SK-N-SH (cell line): ENCODE results near the gene PPP3CA. TPM values are rescaled to one million over a fixed set of nuclear protein-coding genes. Genes with fewer than 3 reads are reported as not detected.

Source experiments
- CTCF ChIA-PET: fragments of 300-600, 350-600 bp; formaldehyde crosslinking; extraction: SDS; loops from one replicate; lab custom pipeline; 2021; lab: Yijun Ruan, JAX
- POLR2A ChIA-PET: fragments of 350-600 bp; sonication (Branson Sonifier 250); formaldehyde crosslinking; extraction: SDS; loops from one replicate; lab custom pipeline; 2020; ENCODE audit warnings: antibody characterized with exemption, inconsistent platforms; lab: Yijun Ruan, JAX
- DNase-seq: peaks from one replicate; pipeline ENCODE4 v3.0.0; 2012
- H2AFZ ChIP-seq: fragments of 200-600 bp; sonication (generic); 2 replicates; pipeline ENCODE4 v1.8.1; 2016; ENCODE audit warnings: antibody characterized with exemption, mild to moderate bottlenecking, low read depth
- H3F3A ChIP-seq: fragments of 200-600 bp; sonication (generic); replicated peaks from 2 replicates; pipeline ENCODE3; 2016; ENCODE audit warnings: antibody characterized with exemption, mild to moderate bottlenecking; ENCODE audit not compliant: insufficient read depth
- H3K27ac ChIP-seq, 2 experiments: fragments of 200-500 bp in 1 of 2; fragments of 200-600 bp in 1 of 2; sonication (Bioruptor generic) in 1 of 2; sonication (generic), shearing (Covaris generic) in 1 of 2; 2 replicates each; pipeline versions ENCODE4 v1.5.1 to v1.6.1; 2014 to 2016; ENCODE audit warnings: low read depth in 2 of 2, inconsistent platforms in 1 of 2, low read length in 1 of 2, mild to moderate bottlenecking in 1 of 2, mixed read lengths in 1 of 2
- H3K27me3 ChIP-seq: fragments of 200-600 bp; sonication (generic), shearing (Covaris generic); 2 replicates; pipeline ENCODE4 v1.6.1; 2016; ENCODE audit warnings: mixed run types; ENCODE audit not compliant: insufficient read depth
- H3K36me3 ChIP-seq, 2 experiments: fragments of 200-500 bp in 1 of 2; fragments of 200-600 bp in 1 of 2; sonication (Bioruptor generic) in 1 of 2; sonication (generic) in 1 of 2; replicated peaks in 1 of 2; 2 replicates each; pipeline versions ENCODE3 to v1.5.1; 2014 to 2016; ENCODE audit warnings: low read length in 1 of 2, mild to moderate bottlenecking in 1 of 2; ENCODE audit not compliant: insufficient read depth in 2 of 2, control insufficient read depth in 1 of 2
- H3K4me1 ChIP-seq, 2 experiments: fragments of 200-500 bp in 1 of 2; fragments of 200-600 bp in 1 of 2; sonication (Bioruptor generic) in 1 of 2; sonication (generic), shearing (Covaris generic) in 1 of 2; 2 replicates each; pipeline versions ENCODE4 v1.5.1 to v1.6.1; 2014 to 2016; ENCODE audit warnings: low read depth in 1 of 2, low read length in 1 of 2, mixed run types in 1 of 2; ENCODE audit not compliant: insufficient read depth in 2 of 2, control insufficient read depth in 1 of 2
- H3K4me2 ChIP-seq: fragments of 200-600 bp; sonication (generic), shearing (Covaris generic); 2 replicates; pipeline ENCODE4 v1.6.1; 2017; ENCODE audit warnings: mixed run types
- H3K4me3 ChIP-seq, 2 experiments: fragments of 200-500 bp in 1 of 2; fragments of 200-600 bp in 1 of 2; sonication (Bioruptor generic) in 1 of 2; sonication (generic), shearing (Covaris generic) in 1 of 2; 2 replicates each; pipeline versions ENCODE4 v1.5.1 to v1.8.1; 2014 to 2016; ENCODE audit warnings: low read depth in 2 of 2, inconsistent platforms in 1 of 2, low read length in 1 of 2, mild to moderate bottlenecking in 1 of 2, mixed read lengths in 1 of 2, moderate library complexity in 1 of 2
- H3K79me2 ChIP-seq: fragments of 200-600 bp; sonication (generic); 2 replicates; pipeline ENCODE4 v1.8.1; 2017; ENCODE audit warnings: mild to moderate bottlenecking; ENCODE audit not compliant: insufficient read depth
- H3K9ac ChIP-seq: fragments of 200-600 bp; sonication (generic); 2 replicates; pipeline ENCODE4 v1.6.1; 2017; ENCODE audit warnings: mixed run types
- H3K9me2 ChIP-seq: fragments of 200-600 bp; sonication (generic); 2 replicates; pipeline ENCODE4 v1.6.1; 2017; ENCODE audit warnings: mixed run types
- H3K9me3 ChIP-seq: fragments of 200-600 bp; sonication (generic); 2 replicates; pipeline ENCODE4 v1.6.1; 2017; ENCODE audit warnings: mixed run types, mild to moderate bottlenecking, moderate library complexity
- H4K20me1 ChIP-seq: fragments of 200-600 bp; sonication (generic); 2 replicates; pipeline ENCODE4 v1.6.1; 2017; ENCODE audit warnings: mild to moderate bottlenecking, mixed run types; ENCODE audit not compliant: insufficient read depth
- CHD2 ChIP-seq: fragments of 150-350 bp; IDR thresholded peaks from 2 replicates; pipeline ENCODE4 v1.6.1; 2018; ENCODE audit warnings: low read length; ENCODE audit not compliant: partially characterized antibody
- ELF1 ChIP-seq: IDR thresholded peaks from 2 replicates; pipeline ENCODE4 v1.4.0; 2012
- EP300 ChIP-seq, 2 experiments: IDR thresholded peaks; 2 replicates each; pipeline versions ENCODE4 v1.4.0 to v1.6.1; 2012; ENCODE audit warnings: borderline replicate concordance in 1 of 2, low read depth in 1 of 2, low read length in 1 of 2
- FOSL2 ChIP-seq: IDR thresholded peaks from 2 replicates; pipeline ENCODE4 v1.4.0; 2012; ENCODE audit warnings: low read depth, mild to moderate bottlenecking, moderate library complexity, borderline replicate concordance
- FOXJ3 ChIP-seq: sonication (generic); formaldehyde crosslinking; IDR thresholded peaks from 2 replicates; pipeline ENCODE4 v1.5.1; 2020; ENCODE audit warnings: mild to moderate bottlenecking, missing genetic modification reagents
- FOXM1 ChIP-seq: IDR thresholded peaks from 2 replicates; pipeline ENCODE4 v1.4.0; 2012; ENCODE audit warnings: low read depth, mild to moderate bottlenecking
- GABPA ChIP-seq: IDR thresholded peaks from 2 replicates; pipeline ENCODE4 v1.4.0; 2012; ENCODE audit warnings: low read depth, mild to moderate bottlenecking
- GATA2 ChIP-seq: sonication (generic); formaldehyde crosslinking; IDR thresholded peaks from 2 replicates; pipeline ENCODE4 v1.5.0; 2020; ENCODE audit warnings: mild to moderate bottlenecking, missing genetic modification reagents
- JUND ChIP-seq: IDR thresholded peaks from 2 replicates; pipeline ENCODE4 v1.4.0; 2012
- MXI1 ChIP-seq: IDR thresholded peaks from 2 replicates; pipeline ENCODE4 v1.6.1; 2012; ENCODE audit warnings: mild to moderate bottlenecking, low read depth, low read length, improper control_type of control experiment
- NFIC ChIP-seq: IDR thresholded peaks from 2 replicates; pipeline ENCODE4 v1.4.0; 2012; ENCODE audit warnings: borderline replicate concordance
- NRF1 ChIP-seq: IDR thresholded peaks from 2 replicates; pipeline ENCODE4 v1.6.1; 2012; ENCODE audit warnings: low read depth, mild to moderate bottlenecking, low read length
- POLR2AphosphoS5 ChIP-seq: IDR thresholded peaks from 2 replicates; pipeline ENCODE4 v1.6.1; 2012; ENCODE audit warnings: low read depth, low read length
- RAD21 ChIP-seq: IDR thresholded peaks from 2 replicates; pipeline ENCODE4 v1.6.1; 2012; ENCODE audit warnings: mild to moderate bottlenecking, low read length
- RCOR1 ChIP-seq: fragments of 150-350 bp; IDR thresholded peaks from 2 replicates; pipeline ENCODE4 v1.6.1; 2017; ENCODE audit warnings: antibody characterized with exemption, low read length
- RXRA ChIP-seq: IDR thresholded peaks from 2 replicates; pipeline ENCODE4 v1.4.0; 2012; ENCODE audit warnings: low read depth, mild to moderate bottlenecking, borderline replicate concordance
- SMC3 ChIP-seq: IDR thresholded peaks from 2 replicates; pipeline ENCODE4 v1.6.1; 2012; ENCODE audit warnings: low read depth, low read length, improper control_type of control experiment
- TCF12 ChIP-seq: IDR thresholded peaks from 2 replicates; pipeline ENCODE4 v1.4.0; 2012
- YY1 ChIP-seq: IDR thresholded peaks from 2 replicates; pipeline ENCODE4 v1.4.0; 2012; ENCODE audit warnings: low read depth, mild to moderate bottlenecking
- WGBS: methylation state at CpG from one replicate; pipeline ENCODE4 v1.1.6; 2017; ENCODE audit warnings: low lambda C conversion rate; 5-methylcytosine and 5-hydroxymethylcytosine counted together
- polyA plus RNA-seq, 3 experiments: library from polyadenylated mRNA; depleted of rRNA; stranded (reverse); fragments of >200 nt; gene quantifications; 2 replicates each; pipeline ENCODE4 v1.2.3, GENCODE V29; 2012
- TF ChIP-seq, protein P1 (sequence below): IDR thresholded peaks from 2 replicates; pipeline ENCODE4 v1.4.0; 2012; ENCODE audit warnings: low read depth
- TF ChIP-seq, protein P2 (sequence below): IDR thresholded peaks from 2 replicates; pipeline ENCODE4 v1.6.1; 2012; ENCODE audit warnings: mild to moderate bottlenecking, low read depth, low read length, moderate library complexity
- TF ChIP-seq, protein P3 (sequence below): fragments of 150-350 bp; IDR thresholded peaks from 2 replicates; pipeline ENCODE4 v1.6.1; 2017; ENCODE audit warnings: antibody characterized with exemption, low read length, low read depth, borderline replicate concordance
- TF ChIP-seq, protein P4 (sequence below): IDR thresholded peaks from 2 replicates; pipeline ENCODE4; 2012

The PPP3CA gene
- polyA plus RNA-seq, 1 of the 3 experiments (the other 2 are of a cell fraction): 10.7 TPM

DNA sequence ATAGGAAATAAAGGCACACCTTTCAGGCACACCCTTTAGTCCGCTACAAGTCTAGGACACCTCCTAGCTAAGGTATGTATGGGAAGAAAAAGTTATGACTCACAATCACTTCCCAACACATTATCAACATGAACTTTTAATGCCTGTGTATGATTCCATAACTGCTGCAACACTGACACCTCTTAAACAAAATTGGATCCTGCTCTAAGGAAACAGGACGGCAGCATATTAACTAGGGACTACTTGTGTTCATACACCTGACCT is 2.4 kb upstream of the PPP3CA start:
- Histone ChIP-seq H3K4me3 (no peak overlapping the region), H3K4me2 (no peak overlapping the region), H3K4me1 (peaks cover 3 to 22% of the 10 kb centered on the region in 2 experiments)
- CTCF ChIA-PET: no interaction called here
- 86% methylated on average over 2 of the region's 2 CpGs for WGBS
- no peak for TF ChIP-seq FOSL2
- no peak for TF ChIP-seq POLR2AphosphoS5
- TF ChIP-seq, protein P1, sequence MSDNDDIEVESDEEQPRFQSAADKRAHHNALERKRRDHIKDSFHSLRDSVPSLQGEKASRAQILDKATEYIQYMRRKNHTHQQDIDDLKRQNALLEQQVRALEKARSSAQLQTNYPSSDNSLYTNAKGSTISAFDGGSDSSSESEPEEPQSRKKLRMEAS: no peak
- TF ChIP-seq TCF12: no peak
- no peak for TF ChIP-seq GABPA
- no peak for TF ChIP-seq JUND
- TF ChIP-seq NRF1: no peak
- TF ChIP-seq SMC3: no peak
- no peak for TF ChIP-seq CHD2
- TF ChIP-seq FOXM1: no peak
- TF ChIP-seq, all 33 proteins: peak for 0
- Histone ChIP-seq H3K27me3 (no peaks in the 10 kb centered on the region), H3F3A (peaks cover 28% of the 10 kb centered on the region), H2AFZ (no peak overlapping the region), H3K9me2 (no peaks in the 10 kb centered on the region), H3K79me2 (peaks cover 11% of the 10 kb centered on the region), H3K27ac (peak overlapping the region in 1 of 2 experiments; percentile 29; a peak in 1 of 4 replicates), H3K36me3 (no peaks in the 10 kb centered on the region), H4K20me1 (peaks cover 10% of the 10 kb centered on the region), H3K9me3 (no peaks in the 10 kb centered on the region), H3K9ac (no peak overlapping the region)
- POLR2A ChIA-PET: no interaction called here
- no peak for DNase-seq

DNA sequence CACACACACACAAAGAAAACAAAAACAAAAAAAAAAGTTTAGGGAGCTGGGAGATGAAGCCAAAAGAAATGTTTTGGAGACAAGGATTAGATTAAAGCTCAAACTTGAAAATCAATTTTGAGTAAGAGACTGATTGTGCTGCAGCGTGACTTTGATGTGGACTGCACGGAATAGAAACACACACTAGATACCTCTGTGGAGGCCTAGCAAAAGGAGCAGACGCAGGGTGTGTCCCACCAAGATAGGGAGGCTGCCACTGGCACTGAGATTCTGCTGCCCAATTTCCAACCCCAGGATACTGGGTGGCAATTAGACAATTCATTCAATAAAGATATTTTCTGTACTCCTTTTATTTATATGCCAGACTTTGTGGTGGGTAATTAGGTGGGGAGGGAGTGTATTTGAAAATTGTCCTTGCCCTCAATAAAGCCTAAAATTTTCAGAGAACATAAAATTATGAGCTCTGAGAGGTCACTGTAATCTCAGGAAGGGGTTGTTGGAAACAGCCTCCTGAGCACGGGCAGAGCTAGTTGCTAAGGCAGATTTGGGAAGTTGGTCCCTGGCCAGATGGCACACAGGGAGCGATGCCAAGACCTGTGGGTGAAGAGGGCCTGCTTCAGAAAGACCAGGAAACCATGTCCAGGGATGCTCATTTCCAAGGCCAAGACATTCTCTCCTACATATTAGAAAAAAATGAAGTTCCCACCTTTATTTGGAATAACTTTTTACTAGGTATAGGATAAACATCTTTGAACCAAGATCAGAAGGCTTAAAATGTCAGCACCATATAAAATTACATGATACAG is 1.9 kb upstream of the PPP3CA start:
- H3K27me3 ChIP-seq: no peaks in the 10 kb centered on the region
- H3K79me2 ChIP-seq: peaks cover 16% of the 10 kb centered on the region
- H2AFZ ChIP-seq: peak overlapping the region; percentile 97; the same call in 1 of the 2 replicates
- peaks cover 0 to under 1% of the 10 kb centered on the region in 2 experiments for H3K36me3 ChIP-seq
- no peaks in the 10 kb centered on the region for H3K9me2 ChIP-seq
- H3K4me2 ChIP-seq: peak overlapping the region; percentile 94
- peaks cover 32% of the 10 kb centered on the region for H3F3A ChIP-seq
- peak overlapping the region; percentile 29 to 95; a peak in 3 of 4 replicates for H3K27ac ChIP-seq
- peaks cover 15% of the 10 kb centered on the region for H4K20me1 ChIP-seq
- CTCF ChIA-PET: interaction anchor here (3.6 kb wide), 1 partner anchor 382 kb away, joined by 18 read pairs; no protein-coding TSS in a partner anchor
- DNase-seq: peak; percentile 36
- peaks cover 8 to 23% of the 10 kb centered on the region in 2 experiments for H3K4me1 ChIP-seq
- 80% methylated on average over 5 of the region's 5 CpGs for WGBS
- POLR2A ChIA-PET: no interaction called here
- H3K4me3 ChIP-seq: peak overlapping the region in 1 of 2 experiments; percentile 99; a peak in 2 of 4 replicates
- H3K9me3 ChIP-seq: no peaks in the 10 kb centered on the region
- peak overlapping the region; percentile 78; the same call in 1 of the 2 replicates for H3K9ac ChIP-seq
- TF ChIP-seq EP300 (IDR thresholded peaks at IDR 0.05; ENCODE audit: borderline replicate concordance in 1 of 2, low read depth in 1 of 2, low read length in 1 of 2): peak in 1 of 2 experiments; percentile 58; a peak in 1 of 4 replicates
- 0 out of 2 replicates have a peak, but pooled peaks have one; percentile 17 for TF ChIP-seq MXI1
- no peak for TF ChIP-seq RCOR1
- no peak for TF ChIP-seq GABPA
- no peak for TF ChIP-seq YY1
- no peak for TF ChIP-seq RAD21
- TF ChIP-seq ELF1: no peak
- no peak for TF ChIP-seq FOXJ3
- TF ChIP-seq NRF1: no peak
- no peak for TF ChIP-seq POLR2AphosphoS5
- TF ChIP-seq, protein P2, sequence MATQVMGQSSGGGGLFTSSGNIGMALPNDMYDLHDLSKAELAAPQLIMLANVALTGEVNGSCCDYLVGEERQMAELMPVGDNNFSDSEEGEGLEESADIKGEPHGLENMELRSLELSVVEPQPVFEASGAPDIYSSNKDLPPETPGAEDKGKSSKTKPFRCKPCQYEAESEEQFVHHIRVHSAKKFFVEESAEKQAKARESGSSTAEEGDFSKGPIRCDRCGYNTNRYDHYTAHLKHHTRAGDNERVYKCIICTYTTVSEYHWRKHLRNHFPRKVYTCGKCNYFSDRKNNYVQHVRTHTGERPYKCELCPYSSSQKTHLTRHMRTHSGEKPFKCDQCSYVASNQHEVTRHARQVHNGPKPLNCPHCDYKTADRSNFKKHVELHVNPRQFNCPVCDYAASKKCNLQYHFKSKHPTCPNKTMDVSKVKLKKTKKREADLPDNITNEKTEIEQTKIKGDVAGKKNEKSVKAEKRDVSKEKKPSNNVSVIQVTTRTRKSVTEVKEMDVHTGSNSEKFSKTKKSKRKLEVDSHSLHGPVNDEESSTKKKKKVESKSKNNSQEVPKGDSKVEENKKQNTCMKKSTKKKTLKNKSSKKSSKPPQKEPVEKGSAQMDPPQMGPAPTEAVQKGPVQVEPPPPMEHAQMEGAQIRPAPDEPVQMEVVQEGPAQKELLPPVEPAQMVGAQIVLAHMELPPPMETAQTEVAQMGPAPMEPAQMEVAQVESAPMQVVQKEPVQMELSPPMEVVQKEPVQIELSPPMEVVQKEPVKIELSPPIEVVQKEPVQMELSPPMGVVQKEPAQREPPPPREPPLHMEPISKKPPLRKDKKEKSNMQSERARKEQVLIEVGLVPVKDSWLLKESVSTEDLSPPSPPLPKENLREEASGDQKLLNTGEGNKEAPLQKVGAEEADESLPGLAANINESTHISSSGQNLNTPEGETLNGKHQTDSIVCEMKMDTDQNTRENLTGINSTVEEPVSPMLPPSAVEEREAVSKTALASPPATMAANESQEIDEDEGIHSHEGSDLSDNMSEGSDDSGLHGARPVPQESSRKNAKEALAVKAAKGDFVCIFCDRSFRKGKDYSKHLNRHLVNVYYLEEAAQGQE: no peak
- peak; percentile 15; the same call in 1 of the 2 replicates for TF ChIP-seq GATA2 (CRISPR knock-in tag)
- TF ChIP-seq NFIC: peak; percentile 67
- TF ChIP-seq, protein P3, sequence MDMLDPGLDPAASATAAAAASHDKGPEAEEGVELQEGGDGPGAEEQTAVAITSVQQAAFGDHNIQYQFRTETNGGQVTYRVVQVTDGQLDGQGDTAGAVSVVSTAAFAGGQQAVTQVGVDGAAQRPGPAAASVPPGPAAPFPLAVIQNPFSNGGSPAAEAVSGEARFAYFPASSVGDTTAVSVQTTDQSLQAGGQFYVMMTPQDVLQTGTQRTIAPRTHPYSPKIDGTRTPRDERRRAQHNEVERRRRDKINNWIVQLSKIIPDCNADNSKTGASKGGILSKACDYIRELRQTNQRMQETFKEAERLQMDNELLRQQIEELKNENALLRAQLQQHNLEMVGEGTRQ: no peak
- TF ChIP-seq, protein P1: no peak
- TF ChIP-seq RXRA: no peak
- TF ChIP-seq, protein P4, sequence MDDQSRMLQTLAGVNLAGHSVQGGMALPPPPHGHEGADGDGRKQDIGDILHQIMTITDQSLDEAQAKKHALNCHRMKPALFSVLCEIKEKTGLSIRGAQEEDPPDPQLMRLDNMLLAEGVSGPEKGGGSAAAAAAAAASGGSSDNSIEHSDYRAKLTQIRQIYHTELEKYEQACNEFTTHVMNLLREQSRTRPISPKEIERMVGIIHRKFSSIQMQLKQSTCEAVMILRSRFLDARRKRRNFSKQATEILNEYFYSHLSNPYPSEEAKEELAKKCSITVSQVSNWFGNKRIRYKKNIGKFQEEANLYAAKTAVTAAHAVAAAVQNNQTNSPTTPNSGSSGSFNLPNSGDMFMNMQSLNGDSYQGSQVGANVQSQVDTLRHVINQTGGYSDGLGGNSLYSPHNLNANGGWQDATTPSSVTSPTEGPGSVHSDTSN: no peak
